ENCODE data around the gene EPHA5. TPM values are rescaled to one million over a fixed set of nuclear protein-coding genes. Genes with fewer than 3 reads are reported as not detected.

Gene EPHA5
- total RNA-seq, 3 donors from 2014 or later (not counting 1 experiment from before 2014, with no cell fraction given) = not detected

DNA sequence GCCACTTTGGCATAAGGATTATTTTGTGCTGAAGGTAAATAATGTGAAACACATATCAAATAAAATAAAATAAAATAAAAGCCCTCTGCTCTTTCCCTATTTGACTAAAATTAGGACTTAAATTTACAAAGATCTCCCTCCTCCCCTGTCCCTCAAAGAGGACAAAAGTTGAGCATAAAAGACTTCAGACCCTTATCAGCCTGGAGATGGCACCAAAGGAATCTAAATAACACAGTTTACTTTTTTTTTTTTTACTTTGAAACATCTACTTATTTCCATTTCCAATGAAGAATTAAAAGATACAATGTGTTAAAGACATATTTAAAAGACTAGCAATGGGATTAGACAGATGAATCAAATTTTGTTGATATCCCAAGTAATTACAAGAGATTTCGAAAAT lies 89.7 kb downstream of the EPHA5 start:
- DNase-seq (no peak), ATAC-seq (no peak)
- WGBS (ENCODE audit: insufficient coverage) = no CpG with 5 or more reads among the region's 1 CpG
- Histone ChIP-seq H3K4me1 (ENCODE audit: control insufficient read depth, insufficient read depth, low read length) (no peaks in the 10 kb centered on the region), H3K9me3 (ENCODE audit: control insufficient read depth, insufficient read depth, low read length) (no peaks in the 10 kb centered on the region), H3K36me3 (ENCODE audit: control insufficient read depth, insufficient read depth, low read length) (no peaks in the 10 kb centered on the region), H3K27ac (ENCODE audit: low read length) (no peak overlapping the region), H3K27me3 (ENCODE audit: control insufficient read depth, insufficient read depth, low read length) (no peaks in the 10 kb centered on the region), H3K4me3 (ENCODE audit: low read length) (no peak overlapping the region)
- Mint-ChIP-seq H3K4me1 (no peaks in the 10 kb centered on the region), H3K27ac (no peak overlapping the region), H3K4me3 (no peak overlapping the region), H3K27me3 (ENCODE audit: low read depth in 2 of 2) (no peaks in the 10 kb centered on the region), H3K9me3 (peaks cover 0 to 9% of the 10 kb centered on the region in 2 donors), H3K36me3 (no peaks in the 10 kb centered on the region)
- intact Hi-C loops (cut with micrococcal nuclease) = no loop called here
- TF ChIP-seq CTCF (IDR thresholded peaks at IDR 0.05) = no peak

GRCh38 chr4:65566473-65566872 lies 103.8 kb downstream of the EPHA5 start:
- no peak overlapping the region for H3K4me3 ChIP-seq (ENCODE audit: low read length)
- H3K4me3 Mint-ChIP-seq = no peak overlapping the region
- WGBS (ENCODE audit: insufficient coverage) = 65% methylated on average over 2 of the region's 2 CpGs
- DNase-seq = no peak
- ATAC-seq = no peak
- no peak overlapping the region for H3K27ac Mint-ChIP-seq
- H3K4me1 Mint-ChIP-seq = no peaks in the 10 kb centered on the region
- H3K36me3 Mint-ChIP-seq = no peaks in the 10 kb centered on the region
- H3K9me3 ChIP-seq (ENCODE audit: control insufficient read depth, insufficient read depth, low read length) = no peaks in the 10 kb centered on the region
- H3K9me3 Mint-ChIP-seq = peaks cover 0 to 4% of the 10 kb centered on the region in 2 donors
- intact Hi-C loops (cut with micrococcal nuclease) = no loop called here
- H3K27ac ChIP-seq (ENCODE audit: low read length) = no peak overlapping the region
- H3K27me3 Mint-ChIP-seq (ENCODE audit: low read depth in 2 of 2) = no peaks in the 10 kb centered on the region
- no peaks in the 10 kb centered on the region for H3K4me1 ChIP-seq (ENCODE audit: control insufficient read depth, insufficient read depth, low read length)
- H3K36me3 ChIP-seq (ENCODE audit: control insufficient read depth, insufficient read depth, low read length) = no peaks in the 10 kb centered on the region
- H3K27me3 ChIP-seq (ENCODE audit: control insufficient read depth, insufficient read depth, low read length) = no peaks in the 10 kb centered on the region
- TF ChIP-seq CTCF (IDR thresholded peaks at IDR 0.05) = no peak

GRCh38 chr4:65561164-65561563 lies 109.1 kb downstream of the EPHA5 start:
- no peaks in the 10 kb centered on the region for H3K36me3 ChIP-seq (ENCODE audit: control insufficient read depth, insufficient read depth, low read length)
- H3K27ac Mint-ChIP-seq = no peak overlapping the region
- H3K36me3 Mint-ChIP-seq = no peaks in the 10 kb centered on the region
- H3K4me1 ChIP-seq (ENCODE audit: control insufficient read depth, insufficient read depth, low read length) = no peaks in the 10 kb centered on the region
- no peaks in the 10 kb centered on the region for H3K27me3 ChIP-seq (ENCODE audit: control insufficient read depth, insufficient read depth, low read length)
- no peak for TF ChIP-seq CTCF (IDR thresholded peaks at IDR 0.05)
- no peaks in the 10 kb centered on the region for H3K4me1 Mint-ChIP-seq
- peaks cover 0 to 4% of the 10 kb centered on the region in 2 donors for H3K9me3 Mint-ChIP-seq
- intact Hi-C loops (cut with micrococcal nuclease) = no loop called here
- no peak overlapping the region for H3K4me3 ChIP-seq (ENCODE audit: low read length)
- no peak overlapping the region for H3K27ac ChIP-seq (ENCODE audit: low read length)
- ATAC-seq (no peak), DNase-seq (no peak)
- H3K9me3 ChIP-seq (ENCODE audit: control insufficient read depth, insufficient read depth, low read length) = no peaks in the 10 kb centered on the region
- no peak overlapping the region for H3K4me3 Mint-ChIP-seq
- no peaks in the 10 kb centered on the region for H3K27me3 Mint-ChIP-seq (ENCODE audit: low read depth in 2 of 2)
- WGBS (ENCODE audit: insufficient coverage) = 76% methylated on average over 2 of the region's 2 CpGs

- intact Hi-C loops (cut with micrococcal nuclease) = no loop called here
- no peaks in the 10 kb centered on the region for H3K4me1 Mint-ChIP-seq
- H3K27ac ChIP-seq (ENCODE audit: low read length) = no peak overlapping the region
- H3K9me3 Mint-ChIP-seq = peaks cover 0 to 4% of the 10 kb centered on the region in 2 donors
- H3K27ac Mint-ChIP-seq = no peak overlapping the region
- H3K4me3 ChIP-seq (ENCODE audit: low read length) = no peak overlapping the region
- H3K9me3 ChIP-seq (ENCODE audit: control insufficient read depth, insufficient read depth, low read length) = no peaks in the 10 kb centered on the region
- 25% methylated on average over 4 of the region's 4 CpGs for WGBS (ENCODE audit: insufficient coverage)
- no peaks in the 10 kb centered on the region for H3K36me3 ChIP-seq (ENCODE audit: control insufficient read depth, insufficient read depth, low read length)
- TF ChIP-seq CTCF (IDR thresholded peaks at IDR 0.05) = no peak
- H3K4me3 Mint-ChIP-seq = no peak overlapping the region
- H3K4me1 ChIP-seq (ENCODE audit: control insufficient read depth, insufficient read depth, low read length) = no peaks in the 10 kb centered on the region
- DNase-seq (no peak), ATAC-seq (no peak)
- H3K27me3 Mint-ChIP-seq (ENCODE audit: low read depth in 2 of 2) = no peaks in the 10 kb centered on the region
- H3K27me3 ChIP-seq (ENCODE audit: control insufficient read depth, insufficient read depth, low read length) = no peaks in the 10 kb centered on the region
- H3K36me3 Mint-ChIP-seq = no peaks in the 10 kb centered on the region
Observed at GRCh38 chr4:65559270-65559669, 111.0 kb downstream of the EPHA5 start.
